ENCODE results near the gene CWC25. TPM values are rescaled to one million over a fixed set of nuclear protein-coding genes. Genes with fewer than 3 reads are reported as not detected.
A peak's percentile ranks its signal among the peaks of the same experiment; 100 is the strongest.

Gene CWC25
- total and polyA plus RNA-seq, 2 of the 13 experiments (the other 11 are each of a cell fraction or from before 2014, with no cell fraction given) = 15.6 to 22.7 TPM

GRCh38 chr17:38752308-38753070 lies 72.6 kb downstream of the CWC25 start, which contains the start of gene PSMB3 (continued):
- 0 out of 2 replicates have a peak, but pooled peaks have one; percentile 9 for TF ChIP-seq ONECUT2 (CRISPR knock-in tag; IDR thresholded peaks at IDR 0.05)
- peak; percentile 47; the same call in 1 of the 2 replicates for TF ChIP-seq SOX5 (CRISPR knock-in tag; IDR thresholded peaks at IDR 0.05; ENCODE audit: borderline replicate concordance)
- no peak; the same call in 1 of the 2 replicates for TF ChIP-seq MTF2 (CRISPR knock-in tag; IDR thresholded peaks at IDR 0.05; ENCODE audit: borderline replicate concordance)
- no peak for TF ChIP-seq BRCA1 (CRISPR knock-in tag; IDR thresholded peaks at IDR 0.05)
- peak; percentile 12 for TF ChIP-seq FOXP4 (CRISPR knock-in tag; IDR thresholded peaks at IDR 0.05)
- no peak; the same call in 1 of the 2 replicates for TF ChIP-seq CENPT (CRISPR knock-in tag; IDR thresholded peaks at IDR 0.05; ENCODE audit: low read depth)
- TF ChIP-seq CREM (IDR thresholded peaks at IDR 0.05) = peak; percentile 94
- TF ChIP-seq CREM (CRISPR knock-in tag; IDR thresholded peaks at IDR 0.05) = no peak
- TF ChIP-seq ZNF431 (CRISPR knock-in tag; IDR thresholded peaks at IDR 0.05; ENCODE audit: borderline replicate concordance, low read depth) = no peak
- TF ChIP-seq ZNF318 (CRISPR knock-in tag; IDR thresholded peaks at IDR 0.05) = no peak
- peak; percentile 63 for TF ChIP-seq YY1 (IDR thresholded peaks at IDR 0.05; ENCODE audit: insufficient read depth, insufficient replicate concordance, low read depth, low read length)
- TF ChIP-seq CEBPZ (IDR thresholded peaks at IDR 0.05; ENCODE audit: low read length) = peak; percentile 37; the same call in 1 of the 2 replicates
- TF ChIP-seq ZNF343 (CRISPR knock-in tag; IDR thresholded peaks at IDR 0.05) = peak; percentile 46; the same call in 1 of the 2 replicates
- no peak; the same call in 1 of the 2 replicates for TF ChIP-seq NFE2L1 (CRISPR knock-in tag; IDR thresholded peaks at IDR 0.05; ENCODE audit: borderline replicate concordance)
- no peak for TF ChIP-seq ZFP36L2 (CRISPR knock-in tag; IDR thresholded peaks at IDR 0.05)
- TF ChIP-seq TARDBP (CRISPR knock-in tag; IDR thresholded peaks at IDR 0.05) = peak; percentile 92

Data from HepG2 (cell line).